ENCODE measurements around the gene ST8SIA1. TPM values are rescaled to one million over a fixed set of nuclear protein-coding genes. Genes with fewer than 3 reads are reported as not detected.

The ST8SIA1 gene
- total and polyA plus RNA-seq, 2 of the 4 experiments (the other 2 are of a cell fraction) = not detected

- Histone ChIP-seq H2BK20ac (ENCODE audit: low read depth, low read length) (no peak overlapping the region), H3K9ac (ENCODE audit: low read depth, low read length) (no peak overlapping the region), H4K91ac (ENCODE audit: insufficient read depth, low read depth, low read length) (no peak overlapping the region), H3K9me1 (ENCODE audit: insufficient read depth, low read length) (no peaks in the 10 kb centered on the region), H3K79me1 (ENCODE audit: low read depth in 1 of 2, low read length in 2 of 2) (no peaks in the 10 kb centered on the region), H3K4me3 (ENCODE audit: insufficient read depth, low read depth, low read length) (no peak overlapping the region), H3K27ac (ENCODE audit: insufficient read depth, low read length) (no peak overlapping the region), H4K20me1 (ENCODE audit: insufficient read depth, low read length) (no peaks in the 10 kb centered on the region), H2AK9ac (replicated peaks; ENCODE audit: low read depth, low read length, poor library complexity) (no peak overlapping the region), H3K27me3 (ENCODE audit: control insufficient read depth, insufficient read depth, low read length) (peaks cover 6% of the 10 kb centered on the region), H2AFZ (replicated peaks; ENCODE audit: low read length, poor library complexity) (no peak overlapping the region), H3K4ac (ENCODE audit: low read depth, low read length) (no peak overlapping the region), H3K36me3 (ENCODE audit: control insufficient read depth, insufficient read depth, low read length) (no peaks in the 10 kb centered on the region), H4K5ac (ENCODE audit: low read depth, low read length) (no peak overlapping the region), H3K14ac (replicated peaks; ENCODE audit: low read depth, low read length) (no peak overlapping the region), H2BK5ac (ENCODE audit: low read depth, low read length, poor library complexity, severe bottlenecking) (no peak overlapping the region), H3K4me1 (ENCODE audit: control insufficient read depth, insufficient read depth, low read length) (no peaks in the 10 kb centered on the region; the same call in 1 of the 2 replicates), H3K56ac (ENCODE audit: extremely low read depth, insufficient read depth, low read length) (no peak overlapping the region), H3K9me3 (ENCODE audit: control insufficient read depth, insufficient read depth, low read length) (no peaks in the 10 kb centered on the region), H2BK15ac (ENCODE audit: low read depth, low read length) (no peak overlapping the region), H3K23ac (ENCODE audit: low read depth, low read length) (no peak overlapping the region), H2AK5ac (ENCODE audit: low read depth, low read length) (no peak overlapping the region), H3K4me2 (ENCODE audit: low read depth, low read length) (no peak overlapping the region), H2BK120ac (ENCODE audit: low read depth, low read length) (no peak overlapping the region), H3K18ac (ENCODE audit: low read depth, low read length) (no peak overlapping the region), H4K8ac (ENCODE audit: low read depth in 2 of 2, low read length in 2 of 2) (no peak overlapping the region)
- ATAC-seq (ENCODE audit: low read depth) (0 out of 2 replicates have a peak, but pooled peaks have one; percentile 29), DNase-seq (no peak)
- BruUV-seq (replicated peaks) = no TSS peak
- TF ChIP-seq CTCF (conservative IDR thresholded peaks at IDR 0.05; ENCODE audit: low read depth, low read length) = no peak
- TF ChIP-seq CHD1 (IDR thresholded peaks at IDR 0.05; ENCODE audit: low read depth, low read length) = no peak
- no peak for TF ChIP-seq RAD21 (IDR thresholded peaks at IDR 0.05; ENCODE audit: low read length)
- TF ChIP-seq, protein P1, sequence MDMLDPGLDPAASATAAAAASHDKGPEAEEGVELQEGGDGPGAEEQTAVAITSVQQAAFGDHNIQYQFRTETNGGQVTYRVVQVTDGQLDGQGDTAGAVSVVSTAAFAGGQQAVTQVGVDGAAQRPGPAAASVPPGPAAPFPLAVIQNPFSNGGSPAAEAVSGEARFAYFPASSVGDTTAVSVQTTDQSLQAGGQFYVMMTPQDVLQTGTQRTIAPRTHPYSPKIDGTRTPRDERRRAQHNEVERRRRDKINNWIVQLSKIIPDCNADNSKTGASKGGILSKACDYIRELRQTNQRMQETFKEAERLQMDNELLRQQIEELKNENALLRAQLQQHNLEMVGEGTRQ (IDR thresholded peaks at IDR 0.05; ENCODE audit: low read depth, low read length) = no peak
- TF ChIP-seq CEBPB (IDR thresholded peaks at IDR 0.05; ENCODE audit: low read depth, low read length) = no peak
- no peak for TF ChIP-seq MXI1 (IDR thresholded peaks at IDR 0.05; ENCODE audit: borderline replicate concordance, low read depth, low read length)
- TF ChIP-seq FOS (IDR thresholded peaks at IDR 0.05; ENCODE audit: low read depth, low read length) = no peak
- TF ChIP-seq NFE2L2 (IDR thresholded peaks at IDR 0.05; ENCODE audit: low read depth, low read length) = no peak
- TF ChIP-seq ELK1 (IDR thresholded peaks at IDR 0.05; ENCODE audit: borderline replicate concordance, low read depth, low read length) = no peak
- no peak for TF ChIP-seq BHLHE40 (IDR thresholded peaks at IDR 0.05; ENCODE audit: low read depth, low read length)
- no peak for TF ChIP-seq RCOR1 (IDR thresholded peaks at IDR 0.05; ENCODE audit: insufficient replicate concordance, low read length)
- no peak for TF ChIP-seq POLR2A (IDR thresholded peaks at IDR 0.05; ENCODE audit: low read depth, low read length)
- no peak for TF ChIP-seq MAFK (IDR thresholded peaks at IDR 0.05; ENCODE audit: low read depth, low read length)
- no peak for TF ChIP-seq RFX5 (IDR thresholded peaks at IDR 0.05; ENCODE audit: low read depth, low read length)
- CTCF ChIA-PET = interaction anchor here (1.5 kb wide), 1 partner anchor 31 kb away, joined by 3 read pairs; no protein-coding TSS in a partner anchor
- in situ Hi-C loops (cut with MboI; ENCODE audit: low sequenced_read_pairs) (no loop called here), dilution Hi-C loops (cut with HindIII; ENCODE audit: low sequenced_read_pairs, unreplicated experiment) (no loop called here), intact Hi-C loops (cut with micrococcal nuclease) (no loop called here)
- no CpG with 5 or more reads among the region's 1 CpG for WGBS, 2 experiments (ENCODE audit: extremely low coverage in 2 of 2, insufficient read length in 1 of 2)
- POLR2A ChIA-PET (ENCODE audit: unreplicated experiment) = no interaction called here
Observed at GRCh38 chr12:22256605-22257004, 77.9 kb downstream of the ST8SIA1 start.
